Germinal center (tissue), 1 donor: ENCODE data around the gene KRT76.

ENCODE experiments used
- DNase-seq: peaks from one replicate; pipeline ENCODE4 v3.0.0; 2012; ENCODE audit warnings: mixed read lengths, low spot score

KRT76 gene

DNA sequence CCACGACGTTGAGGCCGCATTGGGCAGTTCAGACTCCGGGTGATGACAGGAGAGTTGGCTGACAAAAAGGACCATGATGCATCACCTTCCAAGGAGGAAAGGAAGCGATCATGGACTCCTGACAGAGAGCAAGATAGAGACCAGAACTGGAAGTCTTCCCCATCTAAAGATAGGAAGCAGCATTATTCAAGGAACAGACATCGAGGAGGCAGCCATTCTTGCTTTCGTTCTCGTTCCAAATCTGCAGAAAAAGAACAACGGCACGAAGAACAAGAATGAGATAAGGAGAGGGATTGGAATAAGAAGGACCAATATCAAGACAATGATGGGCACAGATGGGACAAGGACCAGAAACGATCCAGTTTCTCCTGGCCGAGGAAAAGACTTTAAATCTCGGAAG, 46.8 kb downstream of the KRT76 start:
- DNase-seq = no peak

DNA sequence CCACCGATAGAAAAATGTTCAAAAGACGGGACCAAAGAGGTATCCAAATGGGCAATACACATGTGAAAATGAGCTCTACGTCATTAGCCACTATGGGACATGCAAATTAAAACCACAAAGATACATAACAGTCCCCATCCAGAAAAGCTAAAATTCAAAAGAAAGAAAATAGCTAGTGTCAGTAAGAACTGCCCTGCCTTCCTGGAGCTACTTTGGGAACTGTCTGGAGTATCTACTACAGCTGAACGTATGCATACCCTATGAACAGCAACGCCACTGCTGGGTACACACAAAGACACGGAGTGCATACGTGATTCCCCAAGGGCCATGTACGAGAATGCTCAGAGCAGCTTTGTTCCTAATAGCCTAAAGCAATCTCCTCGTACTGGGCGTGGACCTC, 48.0 kb downstream of the KRT76 start:
- DNase-seq = no peak

DNA sequence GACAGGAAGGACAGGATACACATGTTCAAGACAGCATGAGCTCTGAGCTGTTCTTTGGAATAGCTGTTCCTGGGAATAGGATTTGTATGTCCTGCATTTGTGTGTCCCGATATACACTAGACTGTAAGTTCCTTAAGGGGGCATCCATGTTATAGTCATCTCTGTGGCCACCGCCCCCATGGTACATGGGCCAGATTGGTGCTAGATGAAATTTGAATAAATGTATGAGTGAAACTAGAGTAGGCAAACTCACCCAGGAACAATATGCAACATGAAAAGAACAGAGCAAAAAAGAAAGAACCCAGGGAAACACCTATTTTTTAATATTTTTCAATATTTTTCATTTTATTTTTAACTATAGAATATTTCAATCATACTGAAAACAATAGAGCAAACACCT, 48.8 kb downstream of the KRT76 start:
- DNase-seq = no peak

DNA sequence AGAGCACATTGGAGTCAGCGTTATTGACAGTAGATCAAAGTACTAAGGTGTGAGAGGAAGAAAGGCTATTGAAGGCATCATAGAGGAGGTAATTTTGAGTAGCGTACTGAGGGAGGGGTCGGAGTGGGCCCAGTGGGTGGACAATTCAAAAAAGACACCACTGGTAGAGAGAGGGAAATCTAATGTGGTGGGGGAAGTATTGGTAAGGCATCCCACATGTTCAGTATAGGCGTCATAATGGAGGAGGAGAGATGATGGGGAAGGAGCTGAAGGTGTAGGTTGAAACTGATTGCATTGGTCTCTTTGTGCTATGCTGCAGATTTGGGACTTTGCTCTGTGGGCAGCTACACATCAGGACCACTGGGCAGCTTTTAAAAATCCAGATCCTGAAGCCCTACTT, 50.1 kb downstream of the KRT76 start:
- no peak for DNase-seq

DNA sequence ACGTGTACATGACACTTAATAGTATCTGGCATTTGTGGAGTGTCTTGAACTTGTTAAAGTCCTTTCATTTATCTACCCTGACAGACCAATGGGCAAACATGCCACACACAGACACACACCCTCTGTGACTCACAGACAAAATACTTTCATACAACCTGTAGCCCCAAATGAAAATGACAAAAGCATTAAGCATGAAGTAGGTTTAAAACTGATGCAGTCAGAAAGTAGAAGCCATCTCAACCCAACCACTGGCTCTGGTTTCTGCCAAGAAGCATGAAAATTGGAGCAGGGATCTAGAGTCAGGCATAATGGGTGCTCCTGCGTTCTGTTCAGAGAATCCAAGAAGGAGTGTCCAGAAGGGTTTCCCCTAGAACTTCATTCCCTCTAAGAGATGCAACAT, 50.7 kb downstream of the KRT76 start:
- DNase-seq = no peak

DNA sequence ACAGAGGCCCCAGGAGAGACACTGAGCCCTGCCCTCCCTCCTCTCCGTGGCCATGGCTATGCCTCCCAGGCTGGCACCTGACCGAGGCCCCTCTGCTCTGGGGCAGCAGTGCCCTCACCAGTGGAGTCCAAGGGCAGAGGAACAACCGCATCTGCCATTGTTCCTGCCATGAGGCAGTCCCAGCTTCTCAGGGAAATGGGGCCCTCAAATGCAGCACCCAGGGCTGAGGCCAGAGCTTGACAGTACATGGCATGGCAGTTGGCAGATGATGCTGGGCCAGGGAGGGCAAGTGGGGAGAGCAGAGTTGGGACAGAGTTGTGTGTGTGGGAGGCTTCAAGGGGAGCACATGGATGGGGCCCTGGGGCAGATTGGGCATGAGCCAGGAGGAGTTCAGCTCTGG, 52.8 kb downstream of the KRT76 start:
- no peak for DNase-seq

DNA sequence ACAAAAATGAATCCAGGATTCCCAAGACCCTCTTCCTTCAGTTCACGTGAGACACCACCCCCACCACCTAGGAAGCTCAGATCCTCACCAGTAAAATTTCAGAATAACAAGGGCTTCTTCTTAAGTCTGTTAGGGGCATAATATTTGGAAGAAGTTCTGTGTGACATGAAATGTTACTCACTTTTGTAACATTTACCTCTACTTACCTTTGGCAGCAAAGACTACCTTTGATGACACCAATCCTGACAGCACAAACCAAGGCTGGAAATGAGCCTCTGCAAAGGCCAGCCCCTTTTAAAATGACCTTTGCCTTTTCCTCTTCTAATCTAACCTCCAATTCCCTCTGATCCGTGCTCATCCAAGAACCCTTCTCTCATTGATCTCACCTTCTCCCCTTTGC, 54.5 kb downstream of the KRT76 start:
- DNase-seq = no peak

DNA sequence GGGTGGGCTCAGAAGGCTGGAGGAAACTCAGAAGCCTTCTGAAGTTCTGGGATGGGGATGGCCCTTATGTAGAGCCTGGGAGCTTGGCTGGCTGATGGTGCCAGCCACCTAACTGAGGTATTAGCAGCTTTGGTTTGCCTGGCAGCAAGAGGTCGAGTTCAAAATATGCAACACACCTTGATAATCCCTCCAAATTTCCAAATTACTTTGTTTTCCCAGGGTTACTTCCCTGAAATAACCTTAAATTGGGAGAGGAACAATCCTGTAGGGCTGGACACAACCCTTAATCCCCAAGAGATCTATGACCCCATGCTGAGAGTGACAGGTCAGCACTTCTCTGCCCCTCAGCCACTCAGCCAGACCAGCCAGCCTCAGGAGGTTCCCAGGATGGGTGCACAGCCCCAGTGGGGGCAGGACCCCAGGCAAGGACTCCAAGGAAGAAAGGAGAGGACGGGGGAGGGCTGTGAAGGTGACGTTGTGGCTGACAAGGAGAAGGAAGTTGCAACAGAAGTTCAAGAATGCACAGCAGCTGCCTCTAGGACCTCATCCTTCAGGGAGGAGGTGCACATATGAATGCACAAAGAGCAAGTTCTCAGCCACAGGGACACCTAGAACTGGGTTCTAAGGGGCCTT, 55.2 kb downstream of the KRT76 start:
- DNase-seq = no peak

DNA sequence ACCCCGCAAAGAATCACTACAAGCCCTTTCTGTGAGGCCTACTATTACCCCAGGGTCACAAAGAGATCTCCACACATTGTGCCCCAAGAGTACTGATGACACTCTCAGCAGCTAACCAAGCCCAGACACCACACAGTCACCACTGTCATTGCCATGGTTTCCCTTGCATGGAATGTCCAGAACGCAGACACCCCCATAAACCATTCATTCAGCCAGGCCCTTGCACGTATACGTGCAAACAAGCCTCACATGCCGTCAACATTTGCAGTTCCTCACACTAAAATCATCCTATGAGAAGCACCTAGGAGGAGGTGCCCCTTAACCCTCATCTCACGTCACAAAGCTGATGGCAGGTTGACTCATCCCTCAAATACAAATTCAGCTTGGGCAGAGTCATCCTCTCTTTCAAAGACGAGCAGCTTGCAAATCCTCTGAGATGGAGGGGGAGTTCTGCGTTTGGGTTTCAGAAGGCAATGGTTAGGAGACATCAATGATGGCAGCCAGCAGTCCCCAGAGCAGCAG, 56.7 kb downstream of the KRT76 start:
- no peak for DNase-seq
